SK-N-SH (cell line): ENCODE results near the gene DNAJC18.

Source experiments
- CHD2 ChIP-seq: fragments of 150-350 bp; IDR thresholded peaks from 2 replicates; pipeline ENCODE4 v1.6.1; 2018; ENCODE audit warnings: low read length; ENCODE audit not compliant: partially characterized antibody
- CTCF ChIP-seq: fragments of 200-600 bp; sonication (generic); IDR thresholded peaks from 2 replicates; pipeline ENCODE4 v1.6.1; 2017; ENCODE audit warnings: antibody characterized with exemption, mild to moderate bottlenecking, moderate library complexity
- JUND ChIP-seq: IDR thresholded peaks from 2 replicates; pipeline ENCODE4 v1.4.0; 2012
- POLR2AphosphoS5 ChIP-seq: IDR thresholded peaks from 2 replicates; pipeline ENCODE4 v1.6.1; 2012; ENCODE audit warnings: low read depth, low read length
- RFX5 ChIP-seq: IDR thresholded peaks from 2 replicates; pipeline ENCODE4 v1.6.1; 2012; ENCODE audit warnings: mild to moderate bottlenecking, improper control_type of control experiment, low read length
- YY1 ChIP-seq: IDR thresholded peaks from 2 replicates; pipeline ENCODE4 v1.4.0; 2012; ENCODE audit warnings: low read depth, mild to moderate bottlenecking

GRCh38 chr5:139376364-139376763, 63.0 kb downstream of the DNAJC18 start:
- no peak for TF ChIP-seq CTCF
- no peak for TF ChIP-seq JUND
- no peak for TF ChIP-seq POLR2AphosphoS5
- TF ChIP-seq YY1: no peak
- no peak for TF ChIP-seq CHD2
- TF ChIP-seq RFX5: no peak
